ENCODE data around the gene PHLDB1. TPM values are rescaled to one million over a fixed set of nuclear protein-coding genes. Genes with fewer than 3 reads are reported as not detected.

PHLDB1 gene
- polyA plus RNA-seq, 1 donor (not counting 4 experiments of a cell fraction or from before 2014, with no cell fraction given): 35.0 TPM

GRCh38 chr11:118618115-118618990, 10.9 kb downstream of the PHLDB1 start:
- Histone ChIP-seq H3K27ac (ENCODE audit: control insufficient read depth, insufficient read depth, low read length) (peak overlapping the region; percentile 61), H3K4me1 (ENCODE audit: control insufficient read depth, extremely low read depth, insufficient read depth, low read length) (peaks cover 53% of the 10 kb centered on the region), H3K4me3 (ENCODE audit: control insufficient read depth in 2 of 3, extremely low read depth in 1 of 3, insufficient read depth in 2 of 3, low read depth in 1 of 3, low read length in 3 of 3) (peak overlapping the region in 1 of 3 experiments; percentile 9), H4K20me1 (ENCODE audit: control insufficient read depth, extremely low read depth, insufficient read depth, low read length) (no peaks in the 10 kb centered on the region), H3K9me1 (ENCODE audit: control insufficient read depth, extremely low read depth, insufficient read depth, low read length) (no peaks in the 10 kb centered on the region), H3K36me3 (ENCODE audit: control insufficient read depth in 2 of 2, extremely low read depth in 1 of 2, insufficient read depth in 2 of 2, low read length in 2 of 2) (peaks cover 0 to 3% of the 10 kb centered on the region in 2 experiments), H3K9me3 (ENCODE audit: control insufficient read depth, low read depth, low read length) (no peaks in the 10 kb centered on the region), H3K27me3 (ENCODE audit: control insufficient read depth, extremely low read depth, insufficient read depth, low read length) (no peaks in the 10 kb centered on the region), H3K79me2 (ENCODE audit: control insufficient read depth, insufficient read depth, low read length) (peaks cover 7% of the 10 kb centered on the region), H3K9ac (ENCODE audit: control insufficient read depth, extremely low read depth, insufficient read depth, low read length) (no peak overlapping the region), H2AFZ (ENCODE audit: control insufficient read depth, low read length) (no peak overlapping the region), H3K4me2 (ENCODE audit: control insufficient read depth, extremely low read depth, insufficient read depth, low read depth, low read length) (peak overlapping the region; percentile 33)
- FAIRE-seq: peak; percentile 66
- dilution Hi-C loops (cut with MboI; ENCODE audit: extremely low pct_ligation_motif_present, low sequenced_read_pairs): no loop called here
- no peak for DNase-seq (ENCODE audit: low read depth, low spot score)
- TF ChIP-seq EZH2 (IDR thresholded peaks at IDR 0.05; ENCODE audit: low read length): no peak
- no peak for TF ChIP-seq CTCF (optimal IDR thresholded peaks at IDR 0.05 in 1 of 3, IDR thresholded peaks at IDR 0.05 in 1 of 3, conservative IDR thresholded peaks at IDR 0.05 in 1 of 3; ENCODE audit: extremely low read depth in 1 of 3, insufficient read depth in 2 of 3, low read length in 3 of 3)

GRCh38 chr11:118618991-118619375, 11.6 kb downstream of the PHLDB1 start:
- peaks cover 9% of the 10 kb centered on the region for H3K79me2 ChIP-seq (ENCODE audit: control insufficient read depth, insufficient read depth, low read length)
- no peak for TF ChIP-seq CTCF (optimal IDR thresholded peaks at IDR 0.05 in 1 of 3, IDR thresholded peaks at IDR 0.05 in 1 of 3, conservative IDR thresholded peaks at IDR 0.05 in 1 of 3; ENCODE audit: extremely low read depth in 1 of 3, insufficient read depth in 2 of 3, low read length in 3 of 3)
- TF ChIP-seq EZH2 (IDR thresholded peaks at IDR 0.05; ENCODE audit: low read length): no peak
- no peak overlapping the region for H2AFZ ChIP-seq (ENCODE audit: control insufficient read depth, low read length)
- peak overlapping the region; percentile 33 for H3K4me2 ChIP-seq (ENCODE audit: control insufficient read depth, extremely low read depth, insufficient read depth, low read depth, low read length)
- H4K20me1 ChIP-seq (ENCODE audit: control insufficient read depth, extremely low read depth, insufficient read depth, low read length): no peaks in the 10 kb centered on the region
- H3K4me1 ChIP-seq (ENCODE audit: control insufficient read depth, extremely low read depth, insufficient read depth, low read length): peaks cover 60% of the 10 kb centered on the region
- H3K27me3 ChIP-seq (ENCODE audit: control insufficient read depth, extremely low read depth, insufficient read depth, low read length): no peaks in the 10 kb centered on the region
- FAIRE-seq: no peak
- DNase-seq (ENCODE audit: low read depth, low spot score): no peak
- no peaks in the 10 kb centered on the region for H3K9me1 ChIP-seq (ENCODE audit: control insufficient read depth, extremely low read depth, insufficient read depth, low read length)
- H3K27ac ChIP-seq (ENCODE audit: control insufficient read depth, insufficient read depth, low read length): peak overlapping the region; percentile 61
- H3K36me3 ChIP-seq (ENCODE audit: control insufficient read depth in 2 of 2, extremely low read depth in 1 of 2, insufficient read depth in 2 of 2, low read length in 2 of 2): peaks cover 0 to 3% of the 10 kb centered on the region in 2 experiments
- no peak overlapping the region for H3K4me3 ChIP-seq (ENCODE audit: control insufficient read depth in 2 of 3, extremely low read depth in 1 of 3, insufficient read depth in 2 of 3, low read depth in 1 of 3, low read length in 3 of 3)
- dilution Hi-C loops (cut with MboI; ENCODE audit: extremely low pct_ligation_motif_present, low sequenced_read_pairs): no loop called here
- H3K9me3 ChIP-seq (ENCODE audit: control insufficient read depth, low read depth, low read length): no peaks in the 10 kb centered on the region
- no peak overlapping the region for H3K9ac ChIP-seq (ENCODE audit: control insufficient read depth, extremely low read depth, insufficient read depth, low read length)

Measured in keratinocyte (primary cell).